Renal pelvis (tissue), 4 donors: ENCODE results near the gene MOV10. TPM values are rescaled to one million over a fixed set of nuclear protein-coding genes. Genes with fewer than 3 reads are reported as not detected.
A peak's percentile ranks its signal among the peaks of the same experiment; 100 is the strongest.

Source experiments
- DNase-seq: peaks from one replicate; pipeline ENCODE4 v3.0.0-alpha.2; 2013
- polyA plus RNA-seq, 3 donors: library from polyadenylated mRNA; unstranded; fragments of 120-200 nt; gene quantifications; one replicate each; pipeline ENCODE4 v1.2.1, GENCODE V29; 2013; ENCODE audit not compliant: insufficient read length in 3 of 3

Gene MOV10
- polyA plus RNA-seq, 3 donors = 77.7 to 84.6 (median 81.0) TPM

GRCh38 chr1:112697781-112698201 lies 23.3 kb downstream of the MOV10 start:
- DNase-seq = no peak

- DNase-seq = no peak
Measured at GRCh38 chr1:112698366-112699310, 24.2 kb downstream of the MOV10 start.

- no peak for DNase-seq
Measured at GRCh38 chr1:112699425-112700144, 25.1 kb downstream of the MOV10 start.

- DNase-seq = peak; percentile 93
Measured at GRCh38 chr1:112700290-112701226, 26.1 kb downstream of the MOV10 start.

GRCh38 chr1:112701227-112702066 lies 27.0 kb downstream of the MOV10 start:
- no peak for DNase-seq

- no peak for DNase-seq
Measured at GRCh38 chr1:112702067-112702395, 27.6 kb downstream of the MOV10 start.

- DNase-seq = no peak
Measured at GRCh38 chr1:112702420-112703261, 28.2 kb downstream of the MOV10 start.

- DNase-seq = no peak
Measured at GRCh38 chr1:112703706-112704105, 29.2 kb downstream of the MOV10 start.

- DNase-seq = no peak
Measured at GRCh38 chr1:112704391-112704933, 30.0 kb downstream of the MOV10 start.

GRCh38 chr1:112704934-112705627 lies 30.6 kb downstream of the MOV10 start:
- DNase-seq = peak; percentile 96

- peak; percentile 72 for DNase-seq
Measured at GRCh38 chr1:112706505-112707220, 32.2 kb downstream of the MOV10 start, which contains the start of gene RHOC. Gene RHOC (minus strand): TSS chr1:112707127. CDS start chr1:112703799, 3,328 bp downstream.

GRCh38 chr1:112707221-112708001 lies 33.0 kb downstream of the MOV10 start:
- DNase-seq = peak; percentile 90

GRCh38 chr1:112708002-112708448 lies 33.6 kb downstream of the MOV10 start:
- DNase-seq = no peak

GRCh38 chr1:112708489-112708888 lies 34.0 kb downstream of the MOV10 start:
- DNase-seq = no peak

GRCh38 chr1:112710159-112710558 lies 35.7 kb downstream of the MOV10 start:
- DNase-seq = no peak

- DNase-seq = no peak
Measured at GRCh38 chr1:112710586-112710985, 36.1 kb downstream of the MOV10 start.

- DNase-seq = no peak
Measured at GRCh38 chr1:112711041-112711440, 36.6 kb downstream of the MOV10 start.
